IMR-90 (cell line): Measurements from ENCODE around the gene GTPBP6. TPM values are rescaled to one million over a fixed set of nuclear protein-coding genes. Genes with fewer than 3 reads are reported as not detected.
A peak's percentile ranks its signal among the peaks of the same experiment; 100 is the strongest.

Source experiments
- ATAC-seq: fragments of 200-7000 bp; cut with Tn5 transposase; 2 replicates; pipeline ENCODE4 v1.9.1; 2020; ENCODE audit warnings: low read depth, mild to moderate bottlenecking, moderate library complexity
- BruUV-seq: library from RNA; stranded (reverse); fragments of 400-500 nt; replicated peaks from 2 replicates; lab custom pipeline; 2021; lab: Mats Ljungman, UMichigan
- CTCF ChIA-PET: fragments of 300-600 bp; formaldehyde crosslinking; extraction: SDS; loops from one replicate; lab custom pipeline; 2021; ENCODE audit warnings: antibody characterized with exemption; lab: Yijun Ruan, JAX
- POLR2A ChIA-PET: fragments of 300-600 bp; sonication (Branson Sonifier 250); formaldehyde crosslinking; loops from one replicate; lab custom pipeline; 2022; ENCODE audit warnings: antibody characterized with exemption; ENCODE audit not compliant: unreplicated experiment; lab: Charles Lee
- DNase-seq: peaks from one replicate; pipeline ENCODE4 v3.0.0; 2013
- H2AFZ ChIP-seq: replicated peaks from 2 replicates; pipeline ENCODE3; 2013; ENCODE audit warnings: low read length, mild to moderate bottlenecking; ENCODE audit not compliant: poor library complexity
- H2AK5ac ChIP-seq: 2 replicates; pipeline ENCODE4 v1.6.1; 2013; ENCODE audit warnings: low read depth, low read length, inconsistent platforms
- H2AK9ac ChIP-seq: replicated peaks from 2 replicates; pipeline ENCODE3; 2013; ENCODE audit warnings: mild to moderate bottlenecking, low read depth, low read length, moderate library complexity; ENCODE audit not compliant: poor library complexity
- H2BK120ac ChIP-seq: 2 replicates; pipeline ENCODE4 v1.6.1; 2013; ENCODE audit warnings: low read depth, low read length, inconsistent platforms
- H2BK15ac ChIP-seq: 3 replicates; pipeline ENCODE4 v1.6.1; 2013; ENCODE audit warnings: low read depth, low read length, inconsistent platforms
- H2BK20ac ChIP-seq: 2 replicates; pipeline ENCODE4 v1.6.1; 2013; ENCODE audit warnings: low read depth, mild to moderate bottlenecking, inconsistent platforms, low read length, moderate library complexity
- H2BK5ac ChIP-seq: 2 replicates; pipeline ENCODE4 v1.6.1; 2013; ENCODE audit warnings: mild to moderate bottlenecking, low read depth, low read length, inconsistent platforms; ENCODE audit not compliant: poor library complexity, severe bottlenecking
- H3K14ac ChIP-seq: replicated peaks from 2 replicates; pipeline ENCODE4 v1.6.1; 2013; ENCODE audit warnings: low read depth, low read length, inconsistent platforms
- H3K18ac ChIP-seq: 2 replicates; pipeline ENCODE4 v1.6.1; 2013; ENCODE audit warnings: low read depth, low read length, control low read depth
- H3K23ac ChIP-seq: 2 replicates; pipeline ENCODE4 v1.6.1; 2013; ENCODE audit warnings: low read depth, low read length, inconsistent platforms
- H3K27ac ChIP-seq: 2 replicates; pipeline ENCODE4 v1.5.1; 2013; ENCODE audit warnings: mild to moderate bottlenecking, control low read depth, low read length; ENCODE audit not compliant: insufficient read depth
- H3K27me3 ChIP-seq: 2 replicates; pipeline ENCODE4 v1.6.1; 2013; ENCODE audit warnings: low read length; ENCODE audit not compliant: control insufficient read depth, insufficient read depth
- H3K36me3 ChIP-seq: 2 replicates; pipeline ENCODE4 v1.6.1; 2013; ENCODE audit warnings: low read length, mixed read lengths; ENCODE audit not compliant: control insufficient read depth, insufficient read depth
- H3K4ac ChIP-seq: 2 replicates; pipeline ENCODE4 v1.6.1; 2013; ENCODE audit warnings: low read depth, low read length, inconsistent platforms
- H3K4me1 ChIP-seq: 2 replicates; pipeline ENCODE4 v1.6.1; 2013; ENCODE audit warnings: low read length, mixed read lengths; ENCODE audit not compliant: control insufficient read depth, insufficient read depth
- H3K4me2 ChIP-seq: 2 replicates; pipeline ENCODE4 v1.6.1; 2013; ENCODE audit warnings: low read depth, mild to moderate bottlenecking, control low read depth, low read length, moderate library complexity
- H3K4me3 ChIP-seq: 2 replicates; pipeline ENCODE4 v1.5.1; 2013; ENCODE audit warnings: low read depth, mild to moderate bottlenecking, control low read depth, low read length, moderate library complexity; ENCODE audit not compliant: insufficient read depth
- H3K56ac ChIP-seq: 2 replicates; pipeline ENCODE4 v1.6.1; 2013; ENCODE audit warnings: low read length, inconsistent platforms; ENCODE audit not compliant: insufficient read depth; ENCODE audit errors: extremely low read depth
- H3K79me1 ChIP-seq, 2 experiments: 2 replicates each; pipeline ENCODE4 v1.6.1; 2013; ENCODE audit warnings: low read length in 2 of 2, inconsistent platforms in 1 of 2, low read depth in 1 of 2
- H3K9ac ChIP-seq: 2 replicates; pipeline ENCODE4 v1.6.1; 2013; ENCODE audit warnings: low read depth, low read length, control low read depth
- H3K9me1 ChIP-seq: 2 replicates; pipeline ENCODE4 v1.6.1; 2013; ENCODE audit warnings: low read length, inconsistent platforms; ENCODE audit not compliant: insufficient read depth
- H3K9me3 ChIP-seq: 2 replicates; pipeline ENCODE4 v1.6.1; 2013; ENCODE audit warnings: low read length; ENCODE audit not compliant: control insufficient read depth, insufficient read depth
- H4K20me1 ChIP-seq: 2 replicates; pipeline ENCODE4 v1.6.1; 2013; ENCODE audit warnings: low read length, inconsistent platforms; ENCODE audit not compliant: insufficient read depth
- H4K5ac ChIP-seq: 2 replicates; pipeline ENCODE4 v1.6.1; 2013; ENCODE audit warnings: mild to moderate bottlenecking, low read depth, low read length, control low read depth
- H4K8ac ChIP-seq, 2 experiments: 2 replicates each; pipeline ENCODE4 v1.6.1; 2013; ENCODE audit warnings: low read depth in 2 of 2, low read length in 2 of 2, control low read depth in 1 of 2, inconsistent platforms in 1 of 2
- H4K91ac ChIP-seq: 2 replicates; pipeline ENCODE4 v1.6.1; 2013; ENCODE audit warnings: low read depth, low read length, inconsistent platforms; ENCODE audit not compliant: insufficient read depth
- BHLHE40 ChIP-seq: fragments of 150-350 bp; IDR thresholded peaks from 2 replicates; pipeline ENCODE4 v1.6.1; 2016; ENCODE audit warnings: mild to moderate bottlenecking, low read depth, low read length
- CEBPB ChIP-seq: IDR thresholded peaks from 2 replicates; pipeline ENCODE4 v1.6.1; 2012; ENCODE audit warnings: low read depth, low read length, improper control_type of control experiment
- CHD1 ChIP-seq: IDR thresholded peaks from 2 replicates; pipeline ENCODE4 v1.6.1; 2012; ENCODE audit warnings: low read depth, low read length, improper control_type of control experiment
- FOS ChIP-seq: fragments of 150-350 bp; IDR thresholded peaks from 2 replicates; pipeline ENCODE4 v1.6.1; 2016; ENCODE audit warnings: low read depth, low read length
- NFE2L2 ChIP-seq: fragments of 150-350 bp; IDR thresholded peaks from 2 replicates; pipeline ENCODE4 v1.6.1; 2016; ENCODE audit warnings: low read depth, mild to moderate bottlenecking, low read length
- RAD21 ChIP-seq: IDR thresholded peaks from 2 replicates; pipeline ENCODE4 v1.6.1; 2012; ENCODE audit warnings: low read length, improper control_type of control experiment
- RFX5 ChIP-seq: IDR thresholded peaks from 2 replicates; pipeline ENCODE4 v1.8.0; 2012; ENCODE audit warnings: low read depth, mild to moderate bottlenecking, low read length, moderate library complexity
- USF2 ChIP-seq: fragments of 150-350 bp; IDR thresholded peaks from 2 replicates; pipeline ENCODE4 v1.6.1; 2017; ENCODE audit warnings: mild to moderate bottlenecking, antibody characterized with exemption, low read length, low read depth
- WGBS, 2 experiments: methylation state at CpG; one replicate each; pipeline versions ENCODE4 v1.1.5 to v1.1.7; 2013; ENCODE audit warnings: missing lambda C conversion rate in 2 of 2; ENCODE audit not compliant: insufficient read length in 1 of 2; ENCODE audit errors: extremely low coverage in 2 of 2; 5-methylcytosine and 5-hydroxymethylcytosine counted together
- dilution Hi-C: fragments of 300-500 bp; cut with HindIII; formaldehyde crosslinking; loops from one replicate; pipeline ENCODE4 v1.14.3; 2018; ENCODE audit warnings: low sequenced_read_pairs; ENCODE audit not compliant: unreplicated experiment
- in situ Hi-C: fragments of 300-500 bp; cut with MboI; formaldehyde crosslinking; loops from 3 replicates; pipeline ENCODE4 v1.14.3; 2019; ENCODE audit warnings: low sequenced_read_pairs, inconsistent platforms, mixed read lengths
- intact Hi-C: fragments of 100-400 bp; cut with micrococcal nuclease; formaldehyde crosslinking; loops from 2 replicates; pipeline ENCODE4 v1.10.0; 2022
- polyA plus RNA-seq, 3 experiments: library from polyadenylated mRNA; depleted of rRNA; stranded (reverse); fragments of >200 nt; gene quantifications; 2 replicates each; pipeline ENCODE4 v1.2.3, GENCODE V29; 2012; ENCODE audit warnings: low replicate concordance in 1 of 3
- total RNA-seq: library from RNA; depleted of rRNA; stranded (reverse); fragments of >200 nt; gene quantifications from 2 replicates; pipeline ENCODE4 v1.2.3, GENCODE V29; 2012

The GTPBP6 gene
- total and polyA plus RNA-seq, 2 of the 4 experiments (the other 2 are of a cell fraction), result 24.0 to 31.6 TPM

DNA sequence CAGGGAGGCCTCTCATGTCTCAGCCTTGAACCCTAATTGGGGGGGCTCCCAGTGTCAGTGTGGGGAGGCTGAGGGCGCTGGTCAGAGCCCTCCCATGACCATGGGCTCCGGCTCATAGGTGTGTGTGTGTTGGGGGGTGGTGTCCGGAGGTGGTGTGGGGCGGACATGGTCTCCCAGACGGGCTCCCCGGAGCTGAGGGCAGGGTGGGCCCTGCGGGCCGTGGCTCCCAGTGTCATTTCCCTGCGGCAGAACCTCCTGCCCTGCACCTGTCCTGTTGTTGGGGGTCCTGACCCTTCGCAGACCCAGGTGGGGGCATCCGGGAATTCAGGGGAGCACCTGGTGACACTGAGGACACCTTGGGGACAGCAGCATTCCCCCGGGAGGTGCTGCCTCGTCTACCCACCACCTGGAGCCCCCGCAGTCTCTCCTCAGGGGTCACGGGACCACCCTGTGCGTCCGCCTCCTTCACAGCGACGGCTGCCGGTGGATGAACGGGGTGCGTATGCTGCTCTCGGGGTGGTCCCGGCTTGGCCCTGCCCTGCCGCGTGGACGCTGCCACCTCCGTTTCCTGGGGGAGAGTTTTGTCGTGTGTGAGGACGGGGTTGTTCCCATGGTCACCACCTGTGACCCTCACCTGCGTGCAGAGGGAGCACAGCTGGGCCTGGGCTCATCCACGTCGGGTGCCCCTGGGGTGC is 14.5 kb upstream of the GTPBP6 start:
- intact Hi-C loops (no loop called here), in situ Hi-C loops (no loop called here), dilution Hi-C loops (no loop called here)
- H2AK5ac ChIP-seq, result no peak overlapping the region
- BruUV-seq, result no TSS peak
- no peak overlapping the region for H3K4ac ChIP-seq
- no peak overlapping the region for H2BK120ac ChIP-seq
- H3K27ac ChIP-seq, result no peak overlapping the region
- no peak overlapping the region for H2BK5ac ChIP-seq
- no peak overlapping the region for H2AK9ac ChIP-seq
- peaks cover 3% of the 10 kb centered on the region for H3K4me1 ChIP-seq
- H3K18ac ChIP-seq, result no peak overlapping the region
- H4K91ac ChIP-seq, result no peak overlapping the region
- H3K56ac ChIP-seq, result no peak overlapping the region
- H2BK20ac ChIP-seq, result no peak overlapping the region
- H3K4me3 ChIP-seq, result no peak overlapping the region
- H3K79me1 ChIP-seq, result no peaks in the 10 kb centered on the region
- peak overlapping the region; percentile 33 for H2AFZ ChIP-seq
- no peak overlapping the region for H4K8ac ChIP-seq
- H3K36me3 ChIP-seq, result peaks cover 15% of the 10 kb centered on the region; the same call in 1 of the 2 replicates
- no peak for ATAC-seq
- no peak overlapping the region for H3K14ac ChIP-seq
- no peak overlapping the region for H3K4me2 ChIP-seq
- no peak overlapping the region for H3K23ac ChIP-seq
- TF ChIP-seq USF2 (no peak), CHD1 (no peak), BHLHE40 (no peak), FOS (no peak), RFX5 (no peak), CEBPB (no peak), NFE2L2 (no peak), RAD21 (no peak)
- 100% methylated on average over 7 of the region's 33 CpGs; no CpG with 5 or more reads in 1 of the 2 experiments for WGBS, 2 experiments
- no peak for DNase-seq
- H3K27me3 ChIP-seq, result no peaks in the 10 kb centered on the region
- ChIA-PET POLR2A (no interaction called here), CTCF (no interaction called here)
- H3K9ac ChIP-seq, result no peak overlapping the region
- no peaks in the 10 kb centered on the region; the same call in 1 of the 2 replicates for H4K20me1 ChIP-seq
- no peaks in the 10 kb centered on the region for H3K9me1 ChIP-seq
- no peak overlapping the region for H2BK15ac ChIP-seq
- no peak overlapping the region for H4K5ac ChIP-seq
- H3K9me3 ChIP-seq, result peaks cover 2% of the 10 kb centered on the region; the same call in 1 of the 2 replicates
